HT-29 (cell line): ENCODE measurements around the gene ZRANB1. TPM values are rescaled to one million over a fixed set of nuclear protein-coding genes. Genes with fewer than 3 reads are reported as not detected.

Experiments used
- DNase-seq: peaks from one replicate; pipeline ENCODE4 v3.0.0-alpha.2; 2015; ENCODE audit warnings: low spot score
- total RNA-seq: library from RNA; depleted of rRNA; stranded (reverse); fragments of >200 nt; shearing (Covaris generic); gene quantifications from 2 replicates; pipeline ENCODE4 v1.2.3, GENCODE V29; 2014

The ZRANB1 gene
- total RNA-seq, 1 experiment from 2014 or later: 8.1 TPM

DNA sequence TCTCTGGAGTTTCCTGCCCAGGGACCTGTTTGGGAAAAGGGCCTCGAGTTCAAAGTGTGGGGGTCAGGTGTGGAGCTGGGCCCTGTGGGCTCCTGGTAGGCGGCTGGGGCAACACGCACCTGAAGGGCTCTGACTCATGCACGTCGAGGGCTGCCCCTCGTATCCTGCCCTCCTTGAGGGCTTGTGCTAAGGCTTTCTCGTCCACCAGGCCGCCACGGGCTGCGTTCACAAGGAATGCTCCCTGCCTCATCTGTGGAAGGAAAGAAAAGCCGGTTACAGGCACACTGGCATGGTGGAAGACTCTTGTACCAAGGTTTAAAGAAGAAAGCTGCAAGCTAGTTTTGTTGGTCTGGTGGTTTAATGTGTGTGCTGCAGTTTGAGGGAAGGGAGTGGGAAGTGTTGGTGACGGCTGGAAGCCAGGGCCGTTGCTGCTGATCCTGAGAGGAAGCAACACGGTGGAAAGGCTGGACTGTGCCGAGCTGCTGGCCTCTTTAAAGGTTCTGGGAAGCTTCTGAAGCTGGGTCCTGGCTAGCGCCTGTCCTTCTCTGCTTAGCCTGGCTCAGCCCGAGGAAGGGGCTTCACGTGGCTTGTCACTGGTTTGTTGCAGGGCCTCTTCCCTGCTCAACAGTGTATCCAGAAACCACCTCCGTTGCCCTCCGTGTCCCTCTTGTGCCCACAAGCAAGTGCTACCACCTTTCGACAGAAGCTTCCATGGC is 52.0 kb downstream of the ZRANB1 start:
- no peak for DNase-seq

DNA sequence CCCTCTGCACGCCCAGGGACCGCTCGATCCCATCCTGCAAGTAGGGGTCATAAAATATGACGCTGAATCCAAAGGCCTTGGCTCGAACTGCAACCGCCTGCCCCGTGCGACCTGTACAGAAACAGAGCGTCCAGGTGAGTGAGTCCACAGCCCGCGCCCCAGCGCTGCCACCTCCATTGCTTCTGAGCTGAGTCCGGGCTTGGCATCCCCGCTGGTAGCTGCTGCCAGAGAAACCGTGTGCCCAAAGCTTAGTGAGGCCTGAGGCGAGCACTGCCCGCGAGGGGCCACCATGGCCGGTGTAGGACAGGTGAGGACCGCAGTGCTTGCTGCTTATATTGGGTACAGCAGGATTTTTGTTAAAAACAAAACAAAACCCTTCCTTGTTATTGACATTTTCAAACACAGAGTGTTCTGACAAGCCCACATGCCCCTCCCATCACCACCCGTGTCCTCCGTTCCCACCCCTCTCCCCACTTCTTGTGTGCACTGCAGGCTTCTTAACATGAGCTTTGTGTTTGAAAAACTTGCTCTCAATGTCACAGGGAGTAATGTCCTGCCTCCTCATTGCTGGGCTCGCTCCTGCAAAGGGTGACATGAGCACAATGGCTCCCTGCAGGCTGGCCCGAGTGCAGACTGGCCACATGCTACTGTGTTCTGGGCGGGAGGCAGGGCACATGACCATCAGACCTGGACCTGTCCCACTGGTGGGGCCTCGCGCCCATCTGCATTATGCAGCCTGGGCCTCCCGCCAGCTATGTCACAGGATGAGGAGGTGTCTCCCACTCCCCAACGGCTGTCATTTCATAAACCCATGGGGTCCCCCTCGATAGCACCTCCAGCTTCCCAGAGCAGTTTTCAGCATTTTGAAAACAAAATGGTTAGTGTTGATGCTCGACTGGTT is 52.9 kb downstream of the ZRANB1 start:
- no peak for DNase-seq

DNA sequence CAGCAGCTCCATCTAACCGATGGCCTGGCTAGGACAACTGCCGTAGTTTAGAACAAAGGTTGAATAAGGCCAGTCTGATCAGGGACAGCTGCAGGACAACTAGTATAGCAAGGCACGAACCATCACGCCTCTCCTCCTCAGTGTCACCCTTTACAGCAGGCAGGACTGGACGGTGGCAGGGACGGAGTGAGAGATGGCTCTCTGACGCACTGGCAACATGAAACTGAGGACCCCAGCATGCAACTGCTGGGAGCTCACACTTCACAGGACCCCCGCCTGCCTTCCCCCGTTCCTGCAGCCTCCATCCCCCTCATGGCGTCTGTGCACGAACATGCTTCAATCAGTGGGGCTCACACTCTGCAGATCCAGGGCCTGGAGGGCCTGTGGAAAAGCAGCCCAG is 53.7 kb downstream of the ZRANB1 start:
- no peak for DNase-seq

GRCh38 chr10:124996127-124996853 is 54.4 kb downstream of the ZRANB1 start:
- no peak for DNase-seq

DNA sequence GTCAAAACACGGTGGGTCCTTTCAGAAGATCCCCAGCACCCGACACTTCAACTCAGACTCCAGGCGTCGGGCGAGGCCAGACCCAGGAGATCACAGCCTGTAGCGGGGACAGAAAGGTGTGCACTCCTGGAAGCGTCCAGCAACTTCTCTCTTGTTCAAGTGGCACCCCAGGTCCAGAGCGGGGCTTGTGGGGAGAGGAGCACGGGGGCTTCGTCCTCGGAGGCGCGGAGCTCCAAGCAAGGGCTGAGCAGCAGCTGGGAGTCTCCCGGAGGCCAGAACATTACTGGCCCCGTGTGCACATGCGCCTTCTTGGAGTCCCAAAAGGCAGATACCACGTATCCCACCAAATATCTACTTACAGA is 54.9 kb downstream of the ZRANB1 start:
- DNase-seq: no peak

- DNase-seq: no peak
Observed at GRCh38 chr10:124997306-124997705, 55.4 kb downstream of the ZRANB1 start.

- no peak for DNase-seq
Observed at GRCh38 chr10:124997771-124998623, 56.1 kb downstream of the ZRANB1 start.

DNA sequence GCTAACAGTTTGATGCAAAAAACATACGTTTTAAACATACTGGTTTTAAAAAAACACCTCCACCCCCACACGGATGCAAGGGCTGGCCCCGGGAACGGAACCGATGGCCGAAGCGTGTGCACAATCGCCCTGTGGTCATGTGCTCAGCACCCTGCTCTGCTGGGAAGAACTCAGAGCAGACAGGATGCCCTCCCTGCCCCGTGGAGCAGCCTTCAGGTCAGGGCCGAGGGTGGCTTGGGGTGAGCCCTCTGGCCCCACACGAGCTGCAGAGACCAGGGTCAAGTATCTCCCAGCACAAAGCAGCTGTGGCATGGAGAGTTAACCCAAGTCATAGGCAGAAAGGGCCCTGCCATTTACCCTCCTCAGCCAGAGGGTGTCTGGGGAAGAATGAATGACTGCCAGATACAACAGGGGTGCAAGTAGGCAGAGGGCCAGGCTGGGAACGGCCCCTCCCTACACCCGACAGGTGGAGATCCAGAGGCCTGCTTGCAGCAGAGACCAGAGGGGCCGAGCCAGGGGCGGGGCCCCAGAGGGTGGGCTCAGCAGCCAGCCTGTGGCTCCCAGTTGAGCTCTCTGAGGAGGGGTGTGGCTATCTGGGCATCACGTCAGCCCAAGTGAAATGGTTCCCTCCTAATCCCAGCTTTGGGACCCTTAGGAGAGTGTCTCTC is 56.8 kb downstream of the ZRANB1 start:
- no peak for DNase-seq

GRCh38 chr10:124999433-125000365 is 57.8 kb downstream of the ZRANB1 start:
- no peak for DNase-seq

- no peak for DNase-seq
Observed at GRCh38 chr10:125000366-125001312, 58.7 kb downstream of the ZRANB1 start.

DNA sequence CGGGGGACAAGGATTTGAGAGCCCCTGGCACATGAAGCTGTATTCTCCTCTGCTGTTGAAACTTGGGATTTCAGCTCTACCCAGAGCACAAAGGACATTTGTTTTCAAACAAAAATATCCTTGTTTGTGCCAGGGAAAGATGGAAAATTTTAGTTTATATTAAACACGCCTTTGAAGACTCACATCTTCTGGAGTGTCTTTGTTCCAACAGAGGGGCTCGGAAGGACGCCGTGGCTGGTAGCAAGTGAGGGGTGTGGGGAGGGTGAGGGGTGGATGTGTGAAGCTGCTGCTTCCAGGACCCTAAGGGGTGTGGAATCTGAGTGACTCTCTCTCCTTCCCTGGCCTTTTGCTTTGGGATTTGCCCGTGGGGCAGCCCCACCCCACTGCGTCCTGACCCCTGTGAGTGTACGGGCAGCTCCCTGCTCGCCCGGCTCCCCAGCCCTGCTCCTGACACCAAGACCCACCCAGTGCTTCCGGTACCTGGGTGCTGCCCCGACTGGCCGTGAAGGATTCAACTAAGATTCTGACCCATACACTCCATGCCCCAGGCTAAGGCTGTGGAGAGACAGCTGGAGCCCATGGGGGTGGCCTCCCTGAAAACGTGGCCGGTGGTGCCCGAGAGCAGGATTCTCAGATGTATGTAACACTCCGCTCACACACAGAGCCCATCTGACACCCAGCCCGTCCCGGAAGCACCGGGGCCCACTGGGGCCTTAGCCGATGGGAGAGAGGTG is 59.6 kb downstream of the ZRANB1 start:
- DNase-seq: no peak

DNA sequence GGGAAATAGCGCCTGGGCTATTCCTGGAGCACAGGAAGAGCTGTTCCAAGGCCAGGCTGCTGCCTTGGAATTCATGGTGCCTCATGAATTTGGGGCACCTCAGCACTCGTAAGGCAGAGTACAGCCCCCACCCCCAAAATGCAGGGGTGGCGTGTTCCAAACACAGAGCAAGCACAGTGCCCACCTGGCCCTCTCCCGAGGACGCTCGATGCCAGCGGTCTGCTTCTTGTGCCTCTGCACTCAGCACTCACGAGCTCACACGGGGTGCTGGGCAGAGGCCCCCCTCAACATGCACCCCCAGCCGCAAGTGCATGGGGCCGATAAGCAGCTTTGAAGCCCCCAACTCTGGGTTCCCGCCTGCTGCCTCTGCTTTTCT is 60.1 kb downstream of the ZRANB1 start:
- no peak for DNase-seq

- DNase-seq: no peak
Observed at GRCh38 chr10:125002423-125003145, 60.7 kb downstream of the ZRANB1 start.

GRCh38 chr10:125003146-125003900 is 61.4 kb downstream of the ZRANB1 start:
- no peak for DNase-seq

DNA sequence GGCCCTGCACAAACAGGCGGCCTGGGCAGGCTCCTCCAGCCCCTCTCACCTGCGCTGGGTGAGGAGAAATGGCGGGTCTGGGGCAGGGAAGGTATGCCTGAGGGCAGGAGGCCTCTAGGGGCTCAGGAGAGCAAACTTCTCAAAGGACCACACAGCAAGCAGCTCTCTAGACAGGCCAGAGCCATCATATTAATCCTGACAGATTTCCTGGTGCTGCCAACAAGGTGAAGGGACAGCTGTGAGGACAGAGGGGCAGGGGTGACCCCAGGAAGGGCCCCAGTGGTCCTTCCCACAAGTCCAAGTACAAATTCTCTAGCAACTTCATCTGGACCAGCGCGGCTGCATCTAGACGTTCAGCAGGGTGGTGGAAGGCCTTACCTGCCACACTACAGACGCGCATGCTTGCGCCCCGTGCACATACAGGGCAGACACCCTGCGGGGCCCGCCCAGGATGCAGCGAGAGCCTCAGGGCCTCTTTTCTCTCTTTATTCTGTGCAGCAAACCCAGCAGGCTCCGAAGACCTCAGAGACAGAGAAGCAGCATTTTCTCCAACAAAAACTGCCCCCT is 62.1 kb downstream of the ZRANB1 start:
- no peak for DNase-seq
